ENCODE results near the gene SPATA33.
"Not testable (repeated sequence)": the region's sequence is repeated elsewhere in the genome, so short reads cannot be mapped to it uniquely, and the experiment has no call there.

The SPATA33 gene

DNA sequence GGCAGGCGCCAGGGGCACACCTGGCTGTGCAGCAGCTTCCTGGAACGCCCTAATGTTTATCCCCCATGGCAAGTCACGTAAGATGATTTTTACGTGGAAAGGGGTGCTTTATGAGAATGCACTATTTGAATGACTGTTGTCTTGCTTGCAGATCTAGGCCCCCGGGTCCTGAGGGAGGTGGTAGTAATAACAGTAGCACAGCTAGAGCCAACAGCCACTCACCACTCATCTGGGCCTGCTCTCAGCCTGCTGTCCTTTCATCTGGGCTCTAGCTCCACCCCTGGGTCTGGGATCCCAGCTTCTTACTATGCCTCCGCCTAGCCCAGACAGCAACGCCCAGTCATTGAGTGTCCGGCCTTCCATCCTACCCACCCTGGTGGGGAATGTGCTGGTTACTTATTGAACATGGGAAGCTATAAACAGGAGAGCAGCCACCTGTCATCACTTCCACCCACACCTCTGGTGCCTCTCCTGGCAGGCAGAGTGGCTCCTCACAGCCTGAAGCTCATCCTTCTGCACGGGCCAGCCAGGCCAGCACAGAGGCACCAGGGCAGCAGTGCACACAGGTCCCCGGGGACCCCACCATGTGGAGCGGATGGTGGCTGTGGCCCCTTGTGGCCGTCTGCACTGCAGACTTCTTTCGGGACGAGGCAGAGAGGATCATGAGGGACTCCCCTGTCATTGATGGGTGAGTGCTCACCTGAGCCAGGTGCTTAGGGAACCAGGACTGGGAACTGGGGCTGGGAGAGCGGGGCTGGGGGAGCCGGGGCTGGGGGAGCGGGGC is 27.6 kb upstream of the SPATA33 start:
- no peak for DNase-seq (ENCODE audit: extremely low read depth, low read depth)
- H3K4me3 ChIP-seq (replicated peaks; ENCODE audit: low read depth, low read length) = no peak overlapping the region
- no peak for TF ChIP-seq CTCF (IDR thresholded peaks at IDR 0.05; ENCODE audit: low read depth, low read length, missing control alignments)

GRCh38 chr16:89633064-89633631 is 24.5 kb upstream of the SPATA33 start:
- no peak for DNase-seq (ENCODE audit: extremely low read depth, low read depth)
- no peak for TF ChIP-seq CTCF (IDR thresholded peaks at IDR 0.05; ENCODE audit: low read depth, low read length, missing control alignments)
- H3K4me3 ChIP-seq (replicated peaks; ENCODE audit: low read depth, low read length) = no peak overlapping the region

DNA sequence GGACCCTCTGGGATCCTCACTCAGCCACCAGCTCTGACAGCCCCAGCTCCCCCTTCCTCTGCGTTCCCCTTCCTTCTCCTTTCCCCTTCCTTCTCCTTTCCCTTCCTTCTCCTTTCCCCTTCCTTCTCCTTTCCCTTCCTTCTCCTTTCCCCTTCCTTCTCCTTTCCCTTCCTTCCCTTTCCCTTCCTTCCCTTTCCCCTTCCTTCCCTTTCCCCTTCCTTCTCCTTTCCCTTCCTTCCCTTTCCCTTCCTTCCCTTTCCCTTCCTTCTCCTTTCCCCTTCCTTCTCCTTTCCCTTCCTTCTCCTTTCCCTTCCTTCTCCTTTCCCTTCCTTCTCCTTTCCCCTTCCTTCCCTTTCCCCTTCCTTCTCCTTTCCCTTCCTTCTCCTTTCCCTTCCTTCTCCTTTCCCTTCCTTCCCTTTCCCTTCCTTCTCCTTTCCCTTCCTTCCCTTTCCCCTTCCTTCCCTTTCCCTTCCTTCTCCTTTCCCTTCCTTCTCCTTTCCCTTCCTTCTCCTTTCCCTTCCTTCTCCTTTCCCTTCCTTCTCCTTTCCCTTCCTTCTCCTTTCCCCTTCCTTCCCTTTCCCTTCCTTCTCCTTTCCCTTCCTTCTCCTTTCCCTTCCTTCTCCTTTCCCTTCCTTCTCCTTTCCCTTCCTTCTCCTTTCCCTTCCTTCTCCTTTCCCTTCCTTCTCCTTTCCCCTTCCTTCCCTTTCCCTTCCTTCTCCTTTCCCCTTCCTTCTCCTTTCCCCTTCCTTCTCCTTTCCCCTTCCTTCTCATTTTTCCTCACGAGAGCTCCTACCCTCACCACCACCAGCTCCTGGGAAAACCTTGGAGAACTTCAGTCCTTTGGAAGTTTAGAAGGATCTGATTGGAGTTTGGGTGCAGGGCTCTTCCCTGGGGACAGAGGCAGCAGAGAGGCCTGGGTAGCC is 22.9 kb upstream of the SPATA33 start:
- not testable (repeated sequence) for H3K4me3 ChIP-seq (replicated peaks; ENCODE audit: low read depth, low read length); DNase-seq (ENCODE audit: extremely low read depth, low read depth)

GRCh38 chr16:89636663-89637062 is 21.0 kb upstream of the SPATA33 start:
- no peak for DNase-seq (ENCODE audit: extremely low read depth, low read depth)
- H3K4me3 ChIP-seq (replicated peaks; ENCODE audit: low read depth, low read length) = no peak overlapping the region
- TF ChIP-seq CTCF (IDR thresholded peaks at IDR 0.05; ENCODE audit: low read depth, low read length, missing control alignments) = no peak

GRCh38 chr16:89637379-89637778 is 20.3 kb upstream of the SPATA33 start:
- no peak overlapping the region for H3K4me3 ChIP-seq (replicated peaks; ENCODE audit: low read depth, low read length)
- TF ChIP-seq CTCF (IDR thresholded peaks at IDR 0.05; ENCODE audit: low read depth, low read length, missing control alignments) = no peak
- no peak for DNase-seq (ENCODE audit: extremely low read depth, low read depth)

DNA sequence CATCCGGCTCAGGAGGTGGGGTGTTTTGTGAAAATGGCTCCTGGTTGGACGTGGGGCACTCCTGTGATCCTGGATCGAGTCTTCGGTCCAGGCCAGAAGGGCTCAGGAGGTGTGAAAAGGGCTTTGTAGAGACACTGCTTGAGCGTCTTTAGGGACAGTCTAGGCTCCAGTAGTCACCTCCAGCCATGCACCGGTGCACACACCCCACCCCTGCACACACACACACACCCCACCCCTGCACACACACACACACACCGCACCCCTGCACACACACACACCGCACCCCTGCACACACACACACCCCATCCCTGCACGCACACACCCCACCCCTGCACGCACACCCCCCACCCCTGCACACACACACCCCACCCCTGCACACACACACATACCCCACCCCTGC is 19.2 kb upstream of the SPATA33 start:
- no peak overlapping the region for H3K4me3 ChIP-seq (replicated peaks; ENCODE audit: low read depth, low read length)
- DNase-seq (ENCODE audit: extremely low read depth, low read depth) = no peak
- no peak for TF ChIP-seq CTCF (IDR thresholded peaks at IDR 0.05; ENCODE audit: low read depth, low read length, missing control alignments)

DNA sequence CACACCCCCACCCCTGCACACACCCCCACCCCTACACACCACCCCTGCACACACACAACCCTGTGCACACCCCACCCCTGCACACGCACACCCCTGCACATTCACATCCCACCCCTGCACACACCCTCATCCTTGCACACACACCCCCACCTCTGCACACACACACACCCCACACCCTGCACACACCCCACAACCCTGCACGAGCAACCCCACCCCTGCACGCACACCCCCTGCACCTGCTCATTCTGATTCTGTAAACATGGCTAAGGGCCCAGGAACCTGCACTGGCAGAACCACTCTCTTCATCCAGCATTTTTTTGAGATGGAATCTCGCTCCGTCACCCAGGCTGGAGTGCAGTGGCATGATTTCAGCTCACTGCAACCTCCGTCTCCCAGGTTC is 18.3 kb upstream of the SPATA33 start:
- DNase-seq (ENCODE audit: extremely low read depth, low read depth) = no peak
- TF ChIP-seq CTCF (IDR thresholded peaks at IDR 0.05; ENCODE audit: low read depth, low read length, missing control alignments) = no peak
- H3K4me3 ChIP-seq (replicated peaks; ENCODE audit: low read depth, low read length) = no peak overlapping the region

Measured in HFF-Myc (cell line).